ENCODE results near the gene TNFRSF19.

Gene TNFRSF19

GRCh38 chr13:23724196-23724970, 154.2 kb downstream of the TNFRSF19 start:
- no peak for TF ChIP-seq CTCF (IDR thresholded peaks at IDR 0.05; ENCODE audit: low read length, missing control alignments)
- H3K4me3 ChIP-seq (replicated peaks; ENCODE audit: low read depth, low read length), result no peak overlapping the region
- no peak for DNase-seq (ENCODE audit: low read depth)

Data from fibroblast of pulmonary artery (primary cell).